ENCODE measurements around the gene HSPG2.
"Not testable (repeated sequence)": the region's sequence is repeated elsewhere in the genome, so short reads cannot be mapped to it uniquely, and the experiment has no call there.

The HSPG2 gene

DNA sequence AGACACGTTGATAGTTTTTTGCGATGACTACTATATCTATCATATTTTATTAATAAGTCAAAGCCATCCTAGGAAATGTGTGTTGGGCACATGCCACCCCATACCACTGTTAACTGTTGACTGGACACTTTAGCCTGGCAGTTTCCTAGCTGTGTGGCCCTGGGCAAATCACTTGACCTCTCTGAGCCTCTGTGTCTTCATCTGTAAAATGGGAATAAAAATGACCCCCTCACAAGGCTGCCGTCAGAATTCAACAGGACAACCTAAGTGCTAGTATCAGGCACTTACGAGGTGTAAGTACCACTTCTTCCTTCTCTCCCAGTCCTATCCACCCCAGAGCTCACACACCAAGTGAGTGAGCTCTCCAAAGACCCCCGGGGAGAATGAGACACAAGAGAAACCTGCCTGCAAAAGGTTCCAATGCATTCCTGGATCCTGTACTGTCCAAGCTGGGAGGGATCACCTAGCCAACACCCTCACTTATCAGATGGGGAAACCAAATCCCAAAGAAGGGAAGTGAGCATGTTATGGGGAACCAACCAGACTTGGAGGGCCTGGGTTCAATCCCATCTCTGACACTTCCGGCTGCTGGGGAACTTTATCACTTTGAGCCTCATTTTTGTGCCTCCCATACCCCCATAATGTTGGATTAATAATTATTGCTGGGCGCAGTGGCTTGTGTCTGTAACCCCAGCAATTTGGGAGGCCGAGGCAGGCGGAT, 24.9 kb downstream of the HSPG2 start:
- no peak for DNase-seq (ENCODE audit: low spot score)

DNA sequence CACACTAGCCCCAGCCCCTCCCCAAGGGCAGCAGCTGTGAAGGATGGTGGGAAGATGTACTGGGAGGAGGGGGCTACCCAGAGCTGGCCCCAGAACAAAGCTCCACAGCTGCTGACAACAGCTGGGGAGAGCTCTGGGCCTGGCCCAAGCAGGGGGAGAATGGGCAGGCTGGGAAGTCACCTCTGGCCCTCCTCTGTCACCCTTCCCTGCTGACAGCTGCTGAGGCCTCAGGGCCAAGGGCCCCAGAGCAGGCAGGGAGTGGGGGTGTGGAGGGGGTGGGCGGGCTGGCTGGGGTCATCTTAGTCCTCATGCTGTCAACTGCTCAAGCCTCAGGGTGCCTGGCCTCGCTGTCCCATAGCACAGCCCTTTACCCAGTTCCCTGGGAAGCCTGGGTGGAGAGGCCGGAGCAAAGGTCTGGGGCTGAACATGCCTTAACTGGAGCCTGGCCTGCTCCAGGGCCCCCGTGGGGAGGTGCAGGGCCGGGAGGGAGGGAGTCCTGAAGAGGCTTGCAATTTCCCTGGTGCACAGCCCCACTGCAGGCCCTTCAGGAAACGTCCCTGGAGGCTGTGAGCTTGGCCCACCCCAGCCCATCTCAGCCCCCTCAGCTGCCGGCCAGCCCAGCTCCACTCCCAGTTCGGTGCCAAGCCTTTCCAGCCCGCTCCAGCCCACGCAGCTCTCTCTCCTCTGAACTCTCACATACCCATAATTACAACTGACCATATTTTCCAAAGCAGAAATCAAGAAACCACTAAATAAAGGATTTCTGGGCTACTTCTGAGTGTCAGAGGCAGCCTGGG, 25.7 kb downstream of the HSPG2 start:
- no peak for DNase-seq (ENCODE audit: low spot score)

DNA sequence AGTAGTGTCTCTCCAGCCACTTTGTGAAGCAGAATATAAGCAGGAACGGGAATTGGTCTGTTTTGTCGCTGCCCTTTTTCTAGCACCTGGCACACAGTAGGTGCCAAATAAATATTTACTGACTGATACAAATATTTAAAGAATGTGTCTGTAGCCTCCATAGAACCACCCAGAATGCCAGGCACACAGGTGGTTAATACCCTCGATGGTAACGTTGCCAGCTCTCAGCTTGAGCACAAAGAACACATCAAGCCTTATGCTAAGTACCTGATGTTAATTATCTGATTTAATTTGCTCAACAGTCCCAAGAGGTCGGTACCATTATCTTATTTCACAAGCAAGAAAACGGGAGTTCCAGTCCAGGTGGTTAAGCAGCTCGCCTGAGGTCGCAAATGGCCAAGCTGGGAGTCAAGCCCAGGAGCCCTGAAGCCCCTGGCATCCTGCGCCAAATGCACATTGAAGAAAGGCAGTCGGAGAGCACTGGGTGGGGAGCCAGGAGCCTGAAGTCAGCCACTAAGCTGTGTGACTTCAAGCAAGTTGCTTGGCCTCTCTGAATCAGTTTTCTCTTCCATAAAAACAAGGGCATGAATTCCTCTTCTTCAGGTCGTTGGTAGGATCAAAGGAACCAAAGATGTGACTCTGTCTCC, 26.4 kb downstream of the HSPG2 start:
- DNase-seq (ENCODE audit: low spot score), result no peak

- no peak for DNase-seq (ENCODE audit: low spot score)
These were observed 27.2 kb downstream of the HSPG2 start for GRCh38 chr1:21909787-21910503.

DNA sequence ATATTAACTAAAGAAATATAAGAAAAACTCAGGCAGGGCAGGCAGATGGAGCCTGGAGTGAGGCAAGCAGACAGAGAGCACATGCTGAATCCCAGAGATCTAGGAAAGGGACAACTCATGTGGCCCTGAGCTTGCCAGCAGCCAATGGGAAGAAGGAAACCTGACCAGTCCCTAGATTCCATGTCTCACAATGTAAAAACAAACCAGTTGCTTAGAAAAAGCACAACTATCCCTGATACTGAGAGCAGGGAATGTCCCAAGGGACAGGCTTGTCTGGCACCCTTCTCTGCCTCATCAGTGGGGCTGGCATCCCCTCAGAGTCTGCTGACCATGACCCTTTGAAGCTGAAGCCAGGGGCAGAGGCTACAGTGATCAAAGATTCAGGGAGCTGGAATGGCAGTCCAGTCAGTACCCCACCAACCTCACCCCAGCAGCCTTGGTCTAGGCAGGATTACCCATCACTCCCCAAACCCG, 27.8 kb downstream of the HSPG2 start:
- DNase-seq (ENCODE audit: low spot score), result no peak

- not testable (repeated sequence) for DNase-seq (ENCODE audit: low spot score)
These were observed 29.2 kb downstream of the HSPG2 start for GRCh38 chr1:21907737-21908534.

DNA sequence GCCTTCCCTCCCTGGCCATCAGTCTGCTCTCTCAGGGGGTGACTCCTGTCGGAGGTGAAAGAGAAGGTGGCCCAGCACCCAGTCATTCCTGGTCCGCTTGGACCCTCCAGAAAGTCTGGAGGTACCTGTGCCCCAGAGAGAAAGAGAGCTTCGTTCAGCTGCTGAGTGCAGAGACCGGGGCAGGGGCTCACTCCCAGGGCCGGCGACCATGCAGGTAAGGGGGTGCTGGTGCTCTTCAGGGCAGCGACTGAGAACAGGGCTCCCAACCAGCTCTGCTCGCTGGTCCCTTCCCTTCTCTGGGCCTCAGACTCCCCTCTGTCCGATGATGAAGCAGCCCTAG, 30.1 kb downstream of the HSPG2 start:
- no peak for DNase-seq (ENCODE audit: low spot score)

GRCh38 chr1:21906173-21907078, 30.7 kb downstream of the HSPG2 start:
- DNase-seq (ENCODE audit: low spot score), result no peak

GRCh38 chr1:21904704-21905520, 32.2 kb downstream of the HSPG2 start:
- DNase-seq (ENCODE audit: low spot score), result no peak

DNA sequence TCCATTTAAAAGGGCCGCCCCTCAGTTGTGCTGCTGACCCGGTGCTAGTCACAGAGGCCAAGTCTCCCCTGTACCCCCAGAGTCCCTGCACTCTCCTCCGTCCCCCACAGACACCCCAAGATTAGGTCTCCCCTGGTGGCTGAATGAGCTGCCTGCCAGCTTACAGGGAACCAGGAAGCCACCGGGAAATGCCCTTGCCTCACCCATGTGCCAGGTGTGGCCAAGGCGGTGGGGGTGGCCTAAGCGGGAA, 32.7 kb downstream of the HSPG2 start:
- DNase-seq (ENCODE audit: low spot score), result no peak

DNA sequence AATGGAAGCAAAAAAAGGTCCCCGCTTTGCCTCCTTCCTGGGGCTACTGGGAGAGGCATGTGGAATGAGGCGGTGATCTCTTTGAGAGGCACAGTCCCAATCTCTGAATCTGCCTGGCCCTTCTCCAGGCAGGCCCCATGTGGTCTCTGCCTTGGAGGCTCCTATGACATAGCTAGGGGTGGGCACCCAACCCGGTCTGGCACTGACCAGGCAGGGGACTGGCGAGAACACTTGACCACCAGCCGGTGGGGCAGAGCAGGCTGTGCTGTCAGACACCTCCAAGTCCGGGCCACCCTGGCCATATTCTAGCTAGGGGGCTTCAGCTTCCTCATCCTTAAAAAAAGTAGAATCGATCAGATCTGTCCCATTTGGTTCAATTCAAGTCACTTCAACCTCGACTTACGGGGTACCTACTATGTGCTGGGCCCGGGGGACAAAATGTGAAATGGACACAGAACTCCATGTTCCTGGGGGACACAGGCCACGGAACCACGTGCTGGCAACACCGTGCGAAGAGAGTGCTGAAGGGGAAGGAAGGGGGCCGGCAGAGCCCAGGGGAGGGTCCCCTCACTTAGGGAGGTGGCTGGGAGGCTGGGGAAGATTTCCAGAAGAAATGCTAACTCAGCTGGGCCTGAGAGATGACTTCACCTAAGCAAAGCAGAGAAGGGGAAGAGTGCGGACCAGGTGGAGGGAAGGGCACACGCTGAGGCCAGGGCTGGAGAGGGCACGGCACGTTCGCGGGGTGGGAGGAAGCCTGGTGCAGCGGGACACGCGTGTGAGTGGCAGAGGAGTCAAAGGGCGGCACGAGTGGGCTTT, 33.3 kb downstream of the HSPG2 start:
- DNase-seq (ENCODE audit: low spot score), result no peak

- DNase-seq (ENCODE audit: low spot score), result no peak
These were observed 34.8 kb downstream of the HSPG2 start for GRCh38 chr1:21902026-21903012.

DNA sequence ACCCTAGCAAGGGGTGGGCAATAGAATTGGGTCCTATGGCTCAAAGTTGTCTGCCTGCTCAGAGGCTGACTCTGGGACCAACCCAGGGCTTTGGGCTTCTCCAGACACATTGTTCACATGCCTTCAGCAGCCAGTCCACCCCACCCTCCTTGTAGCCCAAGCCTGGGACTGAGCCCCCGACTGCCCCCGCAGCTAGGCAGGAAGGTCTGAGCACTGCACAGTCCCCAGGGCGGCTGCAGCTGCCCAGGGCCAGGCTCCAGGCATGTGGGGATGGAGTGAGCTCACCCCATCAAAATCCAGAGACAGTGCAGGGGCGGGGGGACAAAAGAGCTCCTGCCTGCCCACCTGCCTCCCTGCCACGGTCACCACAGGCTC, 35.6 kb downstream of the HSPG2 start:
- DNase-seq (ENCODE audit: low spot score), result no peak

GRCh38 chr1:21900766-21901472, 36.2 kb downstream of the HSPG2 start:
- DNase-seq (ENCODE audit: low spot score), result no peak

DNA sequence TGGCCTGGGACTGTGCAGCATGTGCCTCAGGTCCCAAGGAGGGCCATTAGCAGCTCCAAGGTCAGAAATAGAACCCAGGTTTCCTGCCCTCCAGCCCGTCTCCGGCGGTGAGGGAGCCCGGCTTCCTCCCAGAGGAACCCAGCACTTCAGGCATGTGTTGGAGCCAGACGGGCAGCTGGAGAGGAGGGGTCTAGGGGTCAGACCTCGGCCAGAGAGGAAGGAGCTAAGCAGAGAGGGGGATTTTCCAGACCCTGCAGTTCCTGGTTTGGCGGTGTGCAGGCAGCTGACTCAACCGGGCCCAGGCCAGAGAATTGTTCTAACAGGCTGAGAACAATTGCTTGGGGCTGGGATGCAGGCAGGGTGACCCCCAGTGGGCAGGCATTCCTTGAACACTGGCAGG, 37.1 kb downstream of the HSPG2 start:
- DNase-seq (ENCODE audit: low spot score), result no peak

DNA sequence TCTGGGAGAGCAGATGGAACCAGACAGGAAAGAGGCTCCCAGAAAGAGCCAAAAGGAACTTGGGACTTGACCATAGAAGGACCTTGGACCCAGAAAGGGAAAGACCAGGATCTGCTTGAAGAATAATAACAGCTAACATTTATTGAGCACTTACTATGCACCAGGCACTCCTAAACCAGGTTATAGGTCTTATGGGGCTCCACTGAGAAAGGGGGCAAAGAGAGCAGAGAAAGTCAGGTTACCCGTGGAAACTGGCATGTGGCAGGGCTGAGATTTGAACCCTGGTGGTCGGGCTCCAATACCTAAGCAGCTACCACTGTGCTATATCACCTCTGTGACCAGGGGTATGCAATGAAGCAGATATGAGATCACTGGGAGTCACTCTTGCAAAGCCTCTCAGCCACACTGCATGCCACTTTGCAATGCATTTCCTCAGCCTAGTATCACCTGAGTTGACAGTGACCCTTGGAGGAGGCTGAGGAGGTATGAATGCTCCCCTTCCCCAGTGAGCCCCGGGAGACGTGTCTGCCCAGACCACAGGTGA, 37.8 kb downstream of the HSPG2 start:
- DNase-seq (ENCODE audit: low spot score), result no peak
